ENCODE data around the gene CLPTM1L.
"Not testable (repeated sequence)": the region's sequence is repeated elsewhere in the genome, so short reads cannot be mapped to it uniquely, and the experiment has no call there.

CLPTM1L gene

DNA sequence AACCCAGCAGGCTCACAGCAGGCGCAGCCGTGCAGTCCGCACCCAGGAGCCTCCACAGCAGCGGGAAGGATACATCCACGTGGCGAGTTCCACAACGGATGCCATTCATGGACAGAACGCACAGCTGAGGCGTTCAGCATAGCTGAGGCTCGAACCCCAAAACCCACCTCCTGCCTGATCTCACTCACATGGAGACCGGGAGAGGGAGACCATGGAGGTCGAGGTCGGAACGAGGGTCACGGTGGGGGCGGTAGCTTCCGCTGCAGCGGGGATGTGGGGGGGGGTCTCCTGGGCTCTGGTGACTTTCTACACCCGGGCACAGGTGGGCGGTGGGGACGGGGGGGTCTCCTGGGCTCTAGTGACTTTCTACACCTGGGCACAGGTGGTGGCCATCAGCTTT lies 67.6 kb downstream of the CLPTM1L start:
- no peaks in the 10 kb centered on the region for H3K27me3 ChIP-seq
- no peaks in the 10 kb centered on the region for H3K36me3 ChIP-seq
- intact Hi-C loops (cut with DNase I; ENCODE audit: low total_unique reads): no loop called here
- no peak overlapping the region for H3K4me3 ChIP-seq
- no peak for DNase-seq
- H3K27ac ChIP-seq: no peak overlapping the region
- TF ChIP-seq, protein P1, sequence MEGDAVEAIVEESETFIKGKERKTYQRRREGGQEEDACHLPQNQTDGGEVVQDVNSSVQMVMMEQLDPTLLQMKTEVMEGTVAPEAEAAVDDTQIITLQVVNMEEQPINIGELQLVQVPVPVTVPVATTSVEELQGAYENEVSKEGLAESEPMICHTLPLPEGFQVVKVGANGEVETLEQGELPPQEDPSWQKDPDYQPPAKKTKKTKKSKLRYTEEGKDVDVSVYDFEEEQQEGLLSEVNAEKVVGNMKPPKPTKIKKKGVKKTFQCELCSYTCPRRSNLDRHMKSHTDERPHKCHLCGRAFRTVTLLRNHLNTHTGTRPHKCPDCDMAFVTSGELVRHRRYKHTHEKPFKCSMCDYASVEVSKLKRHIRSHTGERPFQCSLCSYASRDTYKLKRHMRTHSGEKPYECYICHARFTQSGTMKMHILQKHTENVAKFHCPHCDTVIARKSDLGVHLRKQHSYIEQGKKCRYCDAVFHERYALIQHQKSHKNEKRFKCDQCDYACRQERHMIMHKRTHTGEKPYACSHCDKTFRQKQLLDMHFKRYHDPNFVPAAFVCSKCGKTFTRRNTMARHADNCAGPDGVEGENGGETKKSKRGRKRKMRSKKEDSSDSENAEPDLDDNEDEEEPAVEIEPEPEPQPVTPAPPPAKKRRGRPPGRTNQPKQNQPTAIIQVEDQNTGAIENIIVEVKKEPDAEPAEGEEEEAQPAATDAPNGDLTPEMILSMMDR (IDR thresholded peaks at IDR 0.05): no peak
- peaks cover 0 to 16% (median 6%) of the 10 kb centered on the region in 3 donors for H3K9me3 ChIP-seq
- H3K4me1 ChIP-seq: no peaks in the 10 kb centered on the region

DNA sequence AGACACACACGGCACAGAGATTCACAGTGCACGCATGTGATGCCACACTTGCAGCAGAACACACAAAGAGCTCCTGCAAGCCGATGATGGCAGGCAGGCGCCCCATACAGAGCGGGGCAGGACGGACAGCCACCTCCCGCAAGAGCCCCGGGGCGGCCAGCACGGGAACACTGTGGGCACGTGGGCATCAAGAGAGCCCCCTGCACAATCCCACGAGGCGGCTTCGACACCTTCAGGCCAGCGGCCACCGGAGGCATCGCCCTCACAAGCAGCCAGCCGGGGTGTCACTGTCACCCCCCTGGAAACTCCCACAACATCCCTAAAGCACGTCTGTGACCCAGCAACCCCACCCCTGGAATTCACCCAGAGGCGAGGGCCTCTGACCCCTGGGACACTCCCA lies 68.0 kb downstream of the CLPTM1L start:
- Histone ChIP-seq H3K4me3 (no peak overlapping the region), H3K27ac (no peak overlapping the region), H3K36me3 (no peaks in the 10 kb centered on the region), H3K9me3 (peaks cover 0 to 16% (median 6%) of the 10 kb centered on the region in 3 donors), H3K4me1 (no peaks in the 10 kb centered on the region), H3K27me3 (no peaks in the 10 kb centered on the region)
- DNase-seq: no peak
- intact Hi-C loops (cut with DNase I; ENCODE audit: low total_unique reads): no loop called here
- TF ChIP-seq, protein P1 (IDR thresholded peaks at IDR 0.05): no peak

DNA sequence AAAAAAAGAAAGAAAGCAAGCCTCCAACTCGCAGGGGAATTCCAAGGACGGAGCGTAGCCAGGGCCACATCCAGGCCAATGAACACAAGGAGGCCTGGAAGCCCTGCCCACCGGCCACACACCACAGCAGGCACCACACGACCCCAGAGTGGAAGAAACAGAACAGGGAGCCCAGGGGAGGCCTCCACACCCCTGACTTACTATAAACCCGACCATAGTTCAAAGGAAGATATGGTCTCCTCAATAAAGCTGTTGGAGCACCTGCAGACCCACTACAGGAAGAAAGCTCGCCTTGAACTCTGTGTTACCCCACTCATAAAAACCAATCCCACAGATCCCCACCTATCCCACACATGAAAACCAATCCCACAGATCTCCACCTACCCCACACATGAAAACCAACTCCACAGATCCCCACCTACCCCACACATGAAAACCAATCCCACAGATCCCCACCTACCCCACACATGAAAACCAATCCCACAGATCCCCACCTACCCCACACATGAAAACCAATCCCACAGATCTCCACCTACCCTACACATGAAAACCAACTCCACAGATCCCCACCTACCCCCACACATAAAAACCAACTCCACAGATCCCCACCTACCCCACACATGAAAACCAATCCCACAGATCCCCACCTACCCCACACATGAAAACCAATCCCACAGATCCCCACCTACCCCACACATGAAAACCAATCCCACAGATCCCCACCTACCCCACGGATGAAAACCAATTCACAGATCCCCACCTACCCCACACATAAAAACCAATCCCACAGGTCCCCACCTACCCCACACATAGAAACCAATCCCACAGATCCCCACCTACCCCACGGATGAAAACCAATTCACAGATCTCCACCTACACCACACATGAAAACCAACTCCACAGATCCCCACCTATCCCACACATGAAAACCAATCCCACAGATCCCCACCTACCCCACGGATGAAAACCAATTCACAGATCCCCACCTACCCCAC lies 69.2 kb downstream of the CLPTM1L start:
- H3K27me3 ChIP-seq; H3K4me3 ChIP-seq; DNase-seq; H3K27ac ChIP-seq; intact Hi-C loops (cut with DNase I; ENCODE audit: low total_unique reads); H3K36me3 ChIP-seq; H3K4me1 ChIP-seq: not testable (repeated sequence)
- H3K9me3 ChIP-seq: peaks cover 0 to 16% (median 6%) of the 10 kb centered on the region in 3 donors

DNA sequence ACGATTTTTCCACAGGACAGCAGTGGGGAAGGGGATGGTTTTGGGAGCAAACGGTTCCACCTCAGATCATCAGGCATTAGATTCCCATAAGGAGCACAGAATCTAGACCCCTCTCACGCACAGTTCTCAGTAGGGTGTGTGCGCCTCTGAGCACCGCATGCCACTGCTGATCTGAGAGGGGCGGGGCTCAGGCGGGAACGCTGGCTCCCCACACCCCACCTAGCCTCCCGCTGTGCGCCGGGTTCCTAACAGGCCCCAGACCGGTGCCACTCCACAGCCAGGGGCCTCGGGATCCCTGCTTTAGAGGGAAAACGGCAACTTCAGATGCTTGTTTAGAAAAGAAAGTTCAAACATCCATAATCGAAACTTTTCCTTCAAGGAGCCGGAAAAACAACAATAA lies 70.4 kb downstream of the CLPTM1L start:
- no peaks in the 10 kb centered on the region for H3K36me3 ChIP-seq
- intact Hi-C loops (cut with DNase I; ENCODE audit: low total_unique reads): no loop called here
- H3K27ac ChIP-seq: no peak overlapping the region
- H3K4me1 ChIP-seq: no peaks in the 10 kb centered on the region
- no peaks in the 10 kb centered on the region for H3K27me3 ChIP-seq
- no peak overlapping the region for H3K4me3 ChIP-seq
- TF ChIP-seq, protein P1 (IDR thresholded peaks at IDR 0.05): no peak
- H3K9me3 ChIP-seq: peaks cover 0 to 13% (median 6%) of the 10 kb centered on the region in 3 donors
- no peak for DNase-seq

DNA sequence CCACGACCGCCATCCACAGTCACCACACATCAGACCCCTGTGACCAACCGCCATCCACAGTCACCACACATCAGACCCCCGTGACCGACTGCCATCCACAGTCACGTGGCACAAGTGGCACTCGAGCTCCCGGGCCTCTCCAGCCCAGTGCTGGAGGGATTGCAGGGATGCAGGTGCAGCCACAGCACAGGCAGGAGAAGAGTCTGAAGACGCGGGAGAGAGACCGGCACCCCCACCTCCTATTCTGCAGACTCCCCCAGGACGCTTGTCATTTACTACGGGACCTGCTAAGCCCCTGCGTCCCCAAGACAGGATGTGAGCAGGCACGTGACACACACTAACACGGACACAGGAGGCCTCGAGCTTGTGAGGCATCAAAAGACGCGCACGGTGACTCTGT lies 71.2 kb downstream of the CLPTM1L start:
- H3K27ac ChIP-seq: no peak overlapping the region
- TF ChIP-seq, protein P1 (IDR thresholded peaks at IDR 0.05): no peak
- intact Hi-C loops (cut with DNase I; ENCODE audit: low total_unique reads): no loop called here
- no peaks in the 10 kb centered on the region for H3K4me1 ChIP-seq
- peaks cover 0 to 5% (median 3%) of the 10 kb centered on the region in 3 donors for H3K9me3 ChIP-seq
- no peak overlapping the region for H3K4me3 ChIP-seq
- no peaks in the 10 kb centered on the region for H3K27me3 ChIP-seq
- DNase-seq: no peak
- no peaks in the 10 kb centered on the region for H3K36me3 ChIP-seq

DNA sequence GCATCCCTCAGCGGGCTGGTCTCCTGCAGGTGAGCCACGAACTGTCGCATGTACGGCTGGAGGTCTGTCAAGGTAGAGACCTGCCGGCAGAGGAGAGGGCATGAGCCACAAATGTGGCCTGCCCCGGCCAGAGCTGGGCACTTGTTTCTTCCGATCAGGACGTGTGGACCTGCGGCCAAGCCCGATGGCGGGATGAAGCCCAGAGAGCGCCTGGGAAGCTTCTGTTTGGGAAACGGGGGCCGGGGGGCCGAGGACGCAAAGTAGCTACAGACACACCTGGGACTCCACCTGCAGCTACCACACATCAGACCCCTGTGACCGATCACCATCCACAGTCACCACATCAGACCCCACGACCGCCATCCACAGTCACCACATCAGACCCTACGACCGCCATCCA lies 72.7 kb downstream of the CLPTM1L start:
- DNase-seq: no peak
- H3K9me3 ChIP-seq: no peaks in the 10 kb centered on the region
- H3K4me1 ChIP-seq: no peaks in the 10 kb centered on the region
- intact Hi-C loops (cut with DNase I; ENCODE audit: low total_unique reads): no loop called here
- no peaks in the 10 kb centered on the region for H3K27me3 ChIP-seq
- H3K27ac ChIP-seq: no peak overlapping the region
- H3K4me3 ChIP-seq: no peak overlapping the region
- TF ChIP-seq, protein P1 (IDR thresholded peaks at IDR 0.05): no peak
- H3K36me3 ChIP-seq: no peaks in the 10 kb centered on the region
